WERI-Rb-1 (cell line): Measurements from ENCODE around the gene LHPP.

Source experiments
- DNase-seq: peaks from one replicate; pipeline ENCODE4 v3.0.0-alpha.2; 2020
- H3K27ac ChIP-seq: fragments of 250-450 bp; sonication (Bioruptor Pico); 2 replicates; pipeline ENCODE4 v1.5.1; 2020; ENCODE audit warnings: mild to moderate bottlenecking, moderate library complexity
- H3K27me3 ChIP-seq: fragments of 250-450 bp; sonication (Bioruptor Pico); 2 replicates; pipeline ENCODE4 v1.5.1; 2021; ENCODE audit warnings: mild to moderate bottlenecking, low read depth, moderate library complexity; ENCODE audit not compliant: insufficient read depth, severe bottlenecking
- H3K36me3 ChIP-seq: fragments of 250-450 bp; sonication (Bioruptor Pico); 2 replicates; pipeline ENCODE4 v1.5.1; 2020; ENCODE audit warnings: mild to moderate bottlenecking, moderate library complexity
- H3K4me3 ChIP-seq: 2 replicates; pipeline ENCODE4 v1.5.1; 2011; ENCODE audit warnings: low read depth, mild to moderate bottlenecking, control low read depth, low read length
- H3K9me3 ChIP-seq: fragments of 250-450 bp; sonication (Bioruptor Pico); 2 replicates; pipeline ENCODE4 v1.5.1; 2021; ENCODE audit warnings: mild to moderate bottlenecking, moderate library complexity; ENCODE audit not compliant: severe bottlenecking
- CTCF ChIP-seq: IDR thresholded peaks from 2 replicates; pipeline ENCODE4 v1.5.1; 2011; ENCODE audit warnings: low read depth, mild to moderate bottlenecking, control low read depth, inconsistent platforms, low read length

Gene LHPP

GRCh38 chr10:124535731-124536495 lies 74.3 kb downstream of the LHPP start:
- TF ChIP-seq CTCF = no peak
- Histone ChIP-seq H3K4me3 (no peak overlapping the region), H3K36me3 (no peaks in the 10 kb centered on the region), H3K27me3 (no peaks in the 10 kb centered on the region), H3K9me3 (no peaks in the 10 kb centered on the region), H3K27ac (no peak overlapping the region)
- no peak for DNase-seq

GRCh38 chr10:124536496-124537050 lies 75.0 kb downstream of the LHPP start:
- no peak for DNase-seq
- Histone ChIP-seq H3K36me3 (no peaks in the 10 kb centered on the region), H3K9me3 (no peaks in the 10 kb centered on the region), H3K4me3 (no peak overlapping the region), H3K27me3 (no peaks in the 10 kb centered on the region), H3K27ac (no peak overlapping the region)
- no peak for TF ChIP-seq CTCF

- Histone ChIP-seq H3K9me3 (no peaks in the 10 kb centered on the region), H3K27ac (no peak overlapping the region), H3K4me3 (no peak overlapping the region), H3K27me3 (no peaks in the 10 kb centered on the region), H3K36me3 (no peaks in the 10 kb centered on the region)
- TF ChIP-seq CTCF = no peak
- DNase-seq = no peak
Measured at GRCh38 chr10:124537166-124537725, 75.6 kb downstream of the LHPP start.

- Histone ChIP-seq H3K9me3 (no peaks in the 10 kb centered on the region), H3K36me3 (no peaks in the 10 kb centered on the region), H3K27me3 (no peaks in the 10 kb centered on the region), H3K4me3 (no peak overlapping the region), H3K27ac (no peak overlapping the region)
- no peak for DNase-seq
- no peak for TF ChIP-seq CTCF
Measured at GRCh38 chr10:124537891-124538290, 76.3 kb downstream of the LHPP start.

- no peak overlapping the region for H3K27ac ChIP-seq
- H3K4me3 ChIP-seq = no peak overlapping the region
Measured at GRCh38 chr10:124538706-124539105, 77.1 kb downstream of the LHPP start.

More at GRCh38 chr10:124538706-124539105, 77.1 kb downstream of the LHPP start:
- Histone ChIP-seq H3K27me3 (no peaks in the 10 kb centered on the region), H3K36me3 (no peaks in the 10 kb centered on the region), H3K9me3 (no peaks in the 10 kb centered on the region)
- no peak for DNase-seq
- TF ChIP-seq CTCF = no peak
